ENCODE data around the gene BAHD1.
"Not testable (repeated sequence)": the region's sequence is repeated elsewhere in the genome, so short reads cannot be mapped to it uniquely, and the experiment has no call there.

Gene BAHD1

DNA sequence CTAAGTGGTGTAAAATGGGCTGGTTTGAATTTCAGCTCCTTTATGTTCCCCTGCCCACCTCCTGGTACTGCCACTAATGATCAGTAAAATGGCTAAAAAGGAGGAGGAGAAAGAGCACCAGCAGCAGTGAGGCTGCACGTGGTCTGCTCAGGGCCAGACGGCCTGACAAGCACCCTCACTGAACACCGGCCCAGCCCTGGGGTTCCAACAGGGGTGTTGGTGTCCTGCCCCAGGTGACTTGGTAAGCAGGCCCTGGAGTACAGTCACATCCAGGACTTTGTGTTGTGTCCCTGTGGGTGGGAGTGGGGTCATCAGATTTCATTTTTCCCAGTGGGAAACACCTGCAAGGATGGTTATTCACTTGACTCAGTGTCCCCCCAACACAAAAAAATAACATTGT, 5.4 kb downstream of the BAHD1 start:
- DNase-seq: no peak

DNA sequence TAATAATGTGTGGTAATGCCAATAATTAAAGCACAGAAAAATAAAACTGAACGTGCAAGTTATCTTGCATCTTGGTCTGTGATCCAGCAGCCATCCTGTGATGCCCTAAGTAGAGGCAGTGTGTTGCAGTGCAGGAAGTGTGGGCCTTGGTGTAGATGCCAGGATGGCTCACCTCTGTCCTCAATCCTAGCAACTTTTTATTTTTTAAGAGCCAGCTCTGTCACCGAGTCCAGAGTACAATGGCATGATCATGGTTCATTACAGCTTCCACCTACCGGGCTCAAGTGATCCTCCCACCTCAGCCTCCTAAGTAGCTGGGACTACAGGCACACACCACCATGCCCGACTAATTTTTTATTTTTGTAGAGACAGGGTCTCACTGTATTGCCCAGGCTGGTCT, 7.6 kb downstream of the BAHD1 start:
- DNase-seq: no peak

DNA sequence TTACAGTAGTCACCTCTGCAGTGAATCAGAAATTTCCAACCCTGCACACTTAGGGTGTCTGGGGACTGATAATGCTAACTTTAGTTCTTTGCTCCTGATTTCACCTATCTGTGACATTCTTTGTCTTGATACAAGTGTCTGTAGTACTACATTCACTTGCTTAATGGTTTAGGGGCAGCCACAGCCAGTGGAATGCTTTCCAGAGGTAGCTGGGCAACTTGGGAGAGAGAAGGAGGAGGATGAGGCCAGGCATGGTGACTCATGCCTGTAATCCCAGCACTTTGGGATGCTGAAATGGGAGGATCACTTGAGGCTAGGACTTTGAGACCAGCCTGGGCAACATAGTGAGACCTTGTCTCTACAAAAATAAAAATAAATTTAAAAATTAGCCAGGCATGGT, 8.5 kb downstream of the BAHD1 start:
- no peak for DNase-seq

DNA sequence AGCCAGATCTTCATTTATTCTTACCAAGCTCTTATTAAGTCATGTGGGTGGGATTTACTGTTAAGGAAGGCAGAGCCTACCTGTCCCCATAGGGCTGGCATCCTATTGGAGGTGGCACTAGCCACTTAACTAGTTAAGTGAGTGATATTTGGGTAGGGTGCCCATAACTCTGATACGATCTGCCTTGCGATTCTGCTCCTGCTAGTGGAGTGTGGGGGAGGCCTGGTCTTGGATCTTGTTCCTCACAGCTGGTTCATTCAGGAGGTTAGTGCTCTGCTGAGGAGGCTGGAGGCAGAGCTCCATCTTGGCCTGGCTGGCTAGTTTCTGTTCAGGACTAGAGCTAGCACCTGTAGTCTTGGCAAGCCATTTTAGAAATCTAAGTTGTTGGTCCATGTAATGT, 9.3 kb downstream of the BAHD1 start:
- DNase-seq: no peak

DNA sequence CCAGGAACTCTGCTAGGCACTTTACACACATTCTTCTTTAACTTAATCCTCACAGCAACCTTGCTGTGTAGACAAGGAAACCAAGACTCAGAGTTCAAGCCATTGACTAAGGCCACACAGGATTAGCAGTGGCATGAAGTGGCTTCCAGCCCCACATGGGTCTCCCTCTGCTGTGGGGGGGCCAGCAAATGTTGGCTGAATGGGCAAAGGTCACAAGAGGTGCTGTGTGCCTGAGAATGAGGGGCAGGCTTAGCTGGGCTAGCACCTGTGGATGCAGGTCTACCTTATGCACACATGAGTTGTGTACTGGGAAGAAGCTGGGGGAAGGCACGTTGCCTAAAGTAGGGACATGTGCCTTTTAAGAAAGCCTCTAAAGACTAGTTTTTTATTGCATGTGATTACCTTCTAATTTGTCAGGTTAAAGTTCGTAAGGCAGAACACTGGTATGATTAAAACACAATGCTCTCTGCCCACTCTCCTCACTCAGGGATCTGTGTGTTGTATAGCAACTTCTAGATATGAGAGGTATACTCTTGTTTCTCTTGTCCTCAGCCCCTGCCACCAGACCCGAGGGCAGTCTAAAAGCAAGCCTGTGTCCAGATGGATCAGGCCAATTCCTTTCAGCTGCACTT, 10.9 kb downstream of the BAHD1 start:
- no peak for DNase-seq

DNA sequence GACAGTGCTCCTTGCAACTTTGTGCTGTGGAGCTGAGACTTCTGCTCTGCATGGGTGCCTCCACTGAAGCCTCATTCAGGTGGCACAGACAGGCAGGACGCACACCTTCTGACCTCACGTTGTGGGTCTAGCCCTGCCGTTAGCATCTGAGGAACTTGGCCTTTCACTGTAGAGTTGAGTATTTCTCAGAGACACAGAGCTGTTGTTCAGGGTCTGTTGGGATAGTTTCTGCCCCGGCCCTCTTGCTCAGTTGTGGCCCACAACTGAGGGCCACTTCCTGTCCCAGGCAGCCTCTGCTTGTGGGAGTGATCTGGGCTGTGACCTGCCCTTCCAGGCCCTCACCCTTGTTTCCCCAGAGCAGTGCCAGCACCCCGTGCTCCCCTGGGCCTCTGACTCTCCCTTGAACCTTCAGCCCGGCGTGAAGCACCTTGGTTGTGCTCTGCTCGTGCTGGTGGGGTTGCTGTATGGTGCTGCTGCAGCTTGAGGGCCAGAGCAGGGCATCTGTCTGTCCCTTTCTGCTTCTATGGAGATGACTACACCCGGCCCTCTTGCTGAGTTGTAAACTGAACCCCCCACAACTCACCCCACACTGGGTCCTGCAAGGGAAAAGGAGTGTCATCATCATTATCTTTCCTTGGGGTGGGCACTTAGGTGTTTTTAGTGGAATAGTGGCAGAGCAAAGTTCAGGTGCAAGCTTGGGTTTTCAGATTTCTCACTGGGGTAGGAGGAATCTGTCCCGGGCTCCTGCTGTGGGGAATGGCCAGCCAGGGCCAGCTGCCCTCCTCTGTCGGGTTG, 11.7 kb downstream of the BAHD1 start:
- no peak for DNase-seq

DNA sequence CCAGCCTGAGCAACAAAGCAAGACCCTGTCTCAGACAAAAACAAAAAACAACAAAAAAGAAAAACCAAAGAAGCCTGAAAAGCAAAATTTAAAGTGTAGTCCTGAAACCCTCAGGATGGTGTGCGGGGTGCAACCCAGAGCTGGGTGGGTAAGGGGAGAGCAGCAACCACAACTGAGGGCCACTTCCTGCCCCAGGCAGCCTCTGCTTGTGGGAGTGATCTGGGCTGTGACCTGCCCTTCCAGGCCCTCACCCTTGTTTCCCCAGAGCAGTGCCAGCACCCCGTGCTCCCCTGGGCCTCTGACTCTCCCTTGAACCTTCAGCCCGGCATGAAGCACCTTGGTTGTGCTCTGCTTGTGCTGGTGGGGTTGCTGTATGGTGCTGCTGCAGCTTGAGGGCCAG, 13.2 kb downstream of the BAHD1 start:
- not testable (repeated sequence) for DNase-seq

DNA sequence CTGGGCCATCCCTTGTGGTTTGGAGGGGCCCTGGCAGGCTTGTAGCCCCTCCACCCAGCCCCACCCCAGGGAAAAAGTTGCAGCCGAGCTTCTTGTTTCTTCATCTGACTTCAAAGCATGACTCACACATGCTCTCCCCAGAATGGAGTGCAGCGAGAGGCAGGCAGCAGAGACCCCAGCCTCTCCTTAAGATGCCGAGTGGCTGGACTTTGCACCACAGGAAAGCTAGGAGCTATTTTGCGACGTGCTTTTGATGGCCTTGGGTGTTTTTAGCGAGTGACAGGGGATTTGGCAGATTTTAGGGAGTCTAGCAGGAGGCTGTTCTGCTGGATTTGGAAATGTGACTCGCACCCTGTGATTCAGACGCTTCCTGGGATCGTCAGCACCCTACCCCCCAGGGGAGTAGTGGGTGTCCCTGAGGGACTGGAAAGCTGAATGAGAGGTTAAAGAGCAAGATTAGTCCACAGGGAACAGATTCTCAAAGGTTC, 14.2 kb downstream of the BAHD1 start:
- DNase-seq: no peak

DNA sequence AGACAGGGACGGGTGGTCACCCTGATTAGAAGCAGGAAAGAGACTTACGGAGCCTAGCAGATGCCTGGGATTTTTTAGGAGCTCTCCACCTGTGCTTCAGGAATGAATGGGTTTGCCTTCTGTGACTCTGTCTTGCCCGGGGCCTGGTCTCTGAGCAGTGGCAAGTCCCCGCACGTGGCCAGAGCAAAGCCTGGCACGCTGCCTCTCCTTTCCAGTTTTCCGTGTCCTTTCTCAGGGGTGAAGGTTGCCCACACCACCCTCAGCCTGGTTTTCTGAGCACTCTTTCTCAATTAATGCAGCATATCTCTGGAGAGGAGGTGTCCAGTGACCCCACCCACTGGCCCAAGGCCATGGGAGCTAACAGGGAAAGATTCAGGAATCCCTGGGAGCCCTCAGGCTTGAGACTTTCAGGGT, 15.6 kb downstream of the BAHD1 start:
- no peak for DNase-seq

DNA sequence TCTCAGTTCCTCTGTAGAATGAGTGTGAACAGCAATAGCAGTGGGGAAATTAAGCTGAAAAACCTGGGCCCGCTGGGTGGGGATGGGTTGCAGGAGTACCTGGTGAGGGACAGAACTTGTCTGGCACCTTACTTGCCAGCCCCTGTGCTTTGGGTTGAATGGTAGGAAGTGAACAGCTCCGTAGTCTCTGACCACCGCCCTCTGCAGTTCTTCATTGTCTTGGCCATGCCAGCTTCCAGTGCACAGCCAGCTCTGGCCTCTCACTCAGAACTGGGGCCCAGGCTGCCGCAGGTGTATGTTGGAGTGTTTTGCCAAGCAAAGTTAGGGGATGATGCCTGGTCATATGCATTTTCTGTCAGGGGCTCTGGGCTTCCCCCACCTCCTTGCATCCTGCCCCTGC, 16.0 kb downstream of the BAHD1 start:
- no peak for DNase-seq

DNA sequence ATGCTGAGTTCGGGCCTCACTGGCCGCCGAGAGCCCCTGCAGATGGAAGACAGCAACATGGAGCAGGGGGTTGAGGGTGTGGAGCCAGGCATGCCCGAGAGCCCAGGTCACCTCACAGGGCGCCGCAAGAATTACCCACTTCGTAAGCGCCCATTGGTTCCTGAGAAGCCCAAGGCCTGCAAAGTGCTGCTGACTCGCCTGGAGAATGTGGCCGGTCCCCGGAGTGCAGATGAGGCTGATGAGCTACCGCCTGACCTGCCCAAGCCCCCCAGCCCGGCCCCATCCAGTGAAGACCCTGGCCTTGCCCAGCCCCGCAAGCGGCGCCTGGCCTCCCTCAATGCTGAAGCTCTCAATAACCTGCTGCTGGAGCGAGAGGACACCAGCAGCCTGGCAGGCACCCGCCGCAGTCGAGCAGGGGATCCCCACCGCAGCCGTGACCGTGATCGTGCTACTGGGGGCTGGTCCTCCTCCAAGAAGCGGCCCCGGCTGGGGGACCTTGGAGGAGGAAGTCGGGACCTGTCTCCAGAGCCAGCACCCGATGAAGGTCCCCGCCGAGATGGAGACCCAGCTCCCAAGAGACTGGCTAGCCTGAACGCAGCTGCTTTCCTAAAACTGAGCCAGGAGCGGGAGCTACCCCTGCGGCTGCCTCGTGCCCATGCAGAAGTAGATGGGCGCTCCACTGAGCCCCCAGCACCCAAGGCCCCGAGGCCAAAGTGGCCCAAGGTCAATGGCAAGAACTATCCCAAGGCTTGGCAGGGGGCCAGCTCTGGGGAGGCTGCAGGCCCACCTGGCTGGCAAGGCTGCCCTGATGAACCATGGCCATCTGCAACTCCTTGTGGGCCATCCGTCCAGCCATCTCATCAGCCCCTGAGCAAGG, 18.0 kb downstream of the BAHD1 start:
- DNase-seq: no peak

DNA sequence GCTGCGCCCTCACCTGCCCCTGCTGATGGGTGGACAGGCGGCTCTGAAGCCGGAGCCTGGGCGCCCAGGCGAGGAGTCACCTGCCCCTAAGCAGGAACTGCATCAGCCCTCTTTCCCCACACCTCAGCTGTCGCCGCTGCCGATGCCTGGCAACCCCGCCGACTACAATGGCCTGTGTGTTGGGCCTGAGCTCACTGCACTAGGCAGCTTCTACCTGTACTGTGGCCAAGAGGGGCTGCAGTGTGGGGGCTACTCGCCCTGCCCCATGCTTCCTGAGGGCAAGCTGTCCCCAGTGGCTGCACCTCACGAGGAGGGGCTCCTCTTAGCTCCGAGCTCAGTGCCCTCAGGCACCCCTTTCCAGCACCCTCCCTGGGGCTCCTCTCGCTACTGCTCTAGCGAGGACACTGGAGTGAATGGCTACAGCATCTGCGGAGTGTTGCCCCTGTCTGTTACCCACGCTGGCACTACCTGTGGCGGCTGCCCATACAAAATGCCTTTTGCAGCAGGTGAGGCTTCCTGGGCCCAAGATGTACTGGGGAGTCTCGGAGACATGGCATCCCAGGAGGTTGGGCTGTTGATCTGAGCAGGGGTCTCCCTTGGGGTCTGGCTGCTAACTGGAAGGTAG, 18.8 kb downstream of the BAHD1 start:
- DNase-seq: no peak

DNA sequence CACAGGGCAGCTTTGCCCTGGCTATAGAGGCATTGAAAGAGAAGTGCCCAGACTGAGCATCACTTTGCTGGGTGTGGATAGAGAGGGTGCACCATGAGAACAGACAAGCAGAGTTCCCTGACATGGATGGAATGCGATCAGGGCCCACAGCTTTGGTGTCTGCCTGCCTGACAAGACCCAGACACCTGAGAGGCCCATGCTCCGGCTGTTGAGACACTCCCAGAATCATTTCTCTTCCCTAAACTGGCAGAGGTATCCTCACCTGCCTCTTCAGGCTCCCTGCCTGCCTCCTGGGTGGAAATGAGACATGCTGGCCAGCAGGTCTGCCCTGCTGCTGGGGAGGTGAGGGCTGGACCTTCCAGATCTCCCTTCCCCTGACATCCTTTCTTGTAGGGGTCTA, 19.7 kb downstream of the BAHD1 start:
- no peak for DNase-seq

DNA sequence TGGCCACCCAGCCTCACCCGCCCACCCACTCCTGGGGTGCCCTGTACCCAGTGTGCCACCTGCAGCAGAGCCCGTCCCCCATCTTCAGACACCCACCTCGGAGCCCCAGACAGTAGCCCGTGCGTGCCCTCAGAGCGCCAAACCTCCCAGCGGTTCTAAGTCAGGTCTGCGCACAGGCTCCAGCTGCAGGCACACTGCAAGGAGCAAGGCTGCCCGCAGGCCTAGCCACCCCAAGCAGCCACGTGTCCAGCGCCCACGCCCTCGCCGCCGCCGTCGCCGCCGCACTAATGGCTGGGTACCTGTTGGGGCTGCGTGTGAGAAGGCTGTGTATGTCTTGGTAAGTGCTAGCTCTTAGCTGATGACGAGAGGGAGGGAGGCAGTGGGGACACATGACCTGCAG, 21.2 kb downstream of the BAHD1 start:
- DNase-seq: no peak

DNA sequence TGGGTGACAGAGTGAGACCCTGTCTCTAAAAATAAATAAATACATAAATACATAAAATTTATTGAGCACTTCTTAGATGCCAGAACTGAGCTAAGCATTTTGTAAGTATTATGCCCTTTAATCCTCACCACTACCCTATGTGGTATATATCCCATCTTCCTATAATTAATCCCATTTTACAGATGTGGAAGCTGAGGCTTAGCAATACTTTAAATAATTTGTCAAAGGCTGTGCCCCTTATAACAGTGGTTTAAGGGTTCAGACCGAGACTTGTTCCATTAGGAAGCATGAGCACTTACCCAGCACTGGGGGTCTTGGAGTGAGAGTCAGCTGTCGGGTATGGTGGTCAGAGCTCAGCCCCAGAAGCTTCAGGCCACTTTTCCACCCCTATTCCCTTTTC, 22.5 kb downstream of the BAHD1 start:
- no peak for DNase-seq

DNA sequence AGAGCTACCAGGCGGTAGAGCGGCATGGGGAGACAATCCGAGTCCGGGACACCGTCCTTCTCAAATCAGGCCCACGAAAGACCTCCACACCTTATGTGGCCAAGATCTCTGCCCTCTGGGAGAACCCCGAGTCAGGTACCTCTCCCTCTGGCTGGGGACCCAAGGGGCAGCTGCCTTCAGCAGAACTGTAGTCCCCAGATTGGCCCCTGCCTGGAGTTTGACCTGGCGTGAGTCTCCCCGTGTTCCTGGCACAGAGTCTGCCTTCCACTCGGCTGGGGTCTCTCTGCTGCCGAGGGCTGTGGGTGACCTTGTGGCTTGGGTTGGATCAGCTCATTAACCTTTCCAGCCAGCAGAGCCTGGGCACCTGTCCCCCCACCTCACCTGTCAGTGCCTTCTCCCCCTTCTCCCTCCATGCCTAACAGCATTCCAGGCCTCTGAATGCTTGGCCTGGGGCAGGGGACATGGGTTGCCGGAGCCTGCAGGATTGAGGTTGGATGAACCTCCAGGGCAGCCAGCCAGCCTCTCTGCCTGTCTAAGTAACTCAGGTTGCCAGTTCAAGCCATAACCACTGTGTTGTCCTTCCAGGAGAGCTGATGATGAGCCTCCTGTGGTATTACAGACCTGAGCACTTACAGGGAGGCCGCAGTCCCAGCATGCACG, 23.3 kb downstream of the BAHD1 start:
- DNase-seq: no peak

DNA sequence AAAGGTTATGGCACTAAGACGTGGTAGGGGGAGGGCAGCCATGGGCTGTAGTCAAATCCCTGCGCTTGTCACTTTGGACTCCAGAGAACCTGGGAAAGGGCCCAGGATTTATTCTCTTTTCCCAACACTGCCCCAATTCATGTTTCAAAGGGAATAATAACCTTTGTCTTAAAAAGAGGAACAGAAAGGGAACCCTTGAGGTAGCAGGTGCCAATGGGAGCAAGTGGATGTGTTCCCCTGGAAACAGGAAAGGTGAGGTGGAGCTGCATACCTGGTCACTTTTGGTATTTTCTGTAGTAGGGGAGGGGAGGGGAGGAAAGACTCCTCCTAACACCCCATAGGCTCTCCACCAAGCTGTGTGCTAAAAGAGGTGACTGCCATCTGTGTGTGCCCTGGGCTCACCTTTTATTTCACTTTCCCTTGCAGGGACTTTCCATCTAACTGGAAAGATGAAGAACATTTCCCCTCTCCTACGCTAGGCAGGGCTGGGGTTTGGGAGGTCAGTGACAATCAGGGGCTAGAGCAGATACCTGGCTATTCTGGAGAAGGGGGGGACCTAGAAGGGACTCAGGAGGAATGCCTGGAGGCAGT, 23.9 kb downstream of the BAHD1 start:
- DNase-seq: no peak

DNA sequence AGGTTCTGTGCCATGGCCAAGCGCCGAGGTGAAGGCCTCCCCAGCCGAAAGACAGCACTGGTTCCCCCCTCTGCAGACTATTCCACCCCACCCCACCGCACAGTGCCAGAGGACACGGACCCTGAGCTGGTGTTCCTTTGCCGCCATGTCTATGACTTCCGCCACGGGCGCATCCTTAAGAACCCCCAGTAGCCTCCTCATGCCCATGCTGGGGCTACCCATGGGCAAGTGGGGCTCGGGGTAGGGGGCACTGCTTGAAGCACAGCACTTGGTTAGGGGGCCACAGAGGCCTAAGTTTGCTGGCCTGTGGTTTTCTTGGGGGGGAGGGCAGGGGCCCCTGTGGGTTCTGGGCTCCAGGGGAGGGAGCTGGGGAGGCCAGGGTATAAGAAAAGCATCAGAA, 25.2 kb downstream of the BAHD1 start:
- DNase-seq: no peak

DNA sequence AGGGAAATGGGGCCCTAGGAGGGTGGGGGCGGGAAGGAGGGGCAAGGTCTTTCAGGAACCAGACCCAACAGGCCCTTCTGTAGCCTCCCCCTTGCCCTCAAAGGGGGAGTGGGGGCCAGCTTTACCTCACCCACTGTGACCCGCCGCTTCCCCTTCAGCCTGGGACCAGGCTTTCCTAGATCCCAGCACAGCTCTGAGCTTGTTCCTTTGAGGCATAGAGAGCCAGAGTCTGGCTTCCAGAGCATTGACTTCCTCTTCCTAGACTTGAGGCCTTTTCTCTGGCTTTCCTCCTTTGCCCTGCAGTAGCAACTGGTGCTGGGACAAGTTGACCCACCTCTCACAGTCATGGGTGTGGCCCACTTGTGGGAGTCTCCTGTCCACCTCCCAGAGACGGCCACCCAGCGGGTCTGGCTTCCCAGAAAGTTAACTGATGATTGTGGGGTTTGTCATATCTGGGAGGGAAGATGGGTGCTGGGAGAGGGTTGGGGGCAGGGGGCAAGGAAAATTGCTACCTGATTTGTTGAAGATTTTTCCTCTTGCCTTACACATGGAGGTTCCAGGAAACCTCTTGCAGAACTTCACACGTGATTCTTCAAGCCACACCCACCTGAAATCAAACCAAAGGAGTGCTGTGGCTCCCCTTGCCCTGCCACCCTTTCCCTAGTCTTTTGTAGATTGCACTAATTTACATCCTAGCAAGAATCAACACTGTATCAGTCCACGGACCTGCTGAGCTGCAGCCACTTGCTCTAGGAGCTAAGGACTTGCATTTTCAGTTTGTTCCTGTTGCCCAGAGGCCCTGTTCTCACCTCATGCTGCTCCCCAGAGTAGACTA, 25.9 kb downstream of the BAHD1 start:
- no peak for DNase-seq

DNA sequence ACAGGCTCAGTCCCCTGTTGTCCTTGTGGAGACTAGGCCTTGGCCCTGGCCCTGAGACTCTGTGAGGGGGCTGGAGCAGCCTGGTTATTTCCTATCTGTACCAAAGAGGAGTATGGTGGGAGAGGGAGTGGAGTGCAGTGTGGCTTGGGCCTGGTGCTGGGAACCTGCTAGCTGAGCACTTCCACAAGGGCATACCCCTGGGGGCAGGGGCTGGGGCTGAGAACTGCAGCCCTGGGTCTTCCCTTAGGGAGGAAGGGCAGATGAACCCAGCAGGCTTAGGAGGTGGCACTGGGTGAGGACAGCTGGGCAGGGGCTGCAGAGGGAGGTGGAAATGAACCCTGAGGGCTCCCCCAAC, 26.5 kb downstream of the BAHD1 start:
- DNase-seq: no peak

DNA sequence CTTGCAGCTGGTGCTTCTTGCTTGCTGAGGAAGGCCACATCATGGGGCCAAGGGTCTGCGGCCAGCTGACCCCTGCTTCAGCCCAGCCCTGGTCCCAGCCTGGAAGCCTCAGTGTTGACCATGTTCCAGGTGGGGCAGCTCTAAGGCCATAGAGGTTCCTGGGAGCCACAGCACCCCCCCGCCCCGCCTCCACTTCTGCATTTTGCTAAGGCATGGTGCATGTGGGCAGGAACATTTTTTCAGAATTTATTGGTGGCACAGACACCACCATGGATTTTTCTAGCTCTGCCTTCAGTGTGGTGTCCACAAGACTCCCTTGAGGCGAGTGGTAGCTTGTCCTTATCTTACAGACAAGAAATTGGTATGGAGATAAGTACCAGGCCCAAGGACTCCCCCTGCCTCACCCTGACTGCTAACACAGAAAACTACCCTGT, 28.2 kb downstream of the BAHD1 start:
- DNase-seq: no peak
